Liver (tissue), 3 donors: Measurements from ENCODE around the gene B9D2.

Experiments used
- EGR1 ChIP-seq, 2 donors: IDR thresholded peaks; 2 replicates each; pipeline ENCODE4 v1.6.1; 2016 to 2018; ENCODE audit warnings: antibody characterized with exemption in 2 of 2, low read depth in 2 of 2
- FOXA1 ChIP-seq: IDR thresholded peaks from 2 replicates; pipeline ENCODE4 v1.6.1; 2016; ENCODE audit warnings: antibody characterized with exemption
- GABPA ChIP-seq, 2 donors: IDR thresholded peaks in 1 of 2; conservative IDR thresholded peaks in 1 of 2; 2 replicates each; pipeline ENCODE4 v1.6.1; 2016; ENCODE audit warnings: antibody characterized with exemption in 2 of 2, mild to moderate bottlenecking in 1 of 2, moderate library complexity in 1 of 2
- HNF4G ChIP-seq: IDR thresholded peaks from 2 replicates; pipeline ENCODE4 v1.6.1; 2016; ENCODE audit warnings: antibody characterized with exemption
- JUND ChIP-seq, 2 donors: IDR thresholded peaks; 2 replicates each; pipeline ENCODE4 v1.6.1; 2016; ENCODE audit warnings: antibody characterized with exemption in 2 of 2
- NR2F2 ChIP-seq: IDR thresholded peaks from 2 replicates; pipeline ENCODE4 v1.6.1; 2016; ENCODE audit warnings: antibody characterized with exemption
- RAD21 ChIP-seq, 2 donors: IDR thresholded peaks; 2 replicates each; pipeline ENCODE4 v1.6.1; 2016; ENCODE audit warnings: antibody characterized with exemption in 2 of 2, mild to moderate bottlenecking in 2 of 2
- SP1 ChIP-seq: IDR thresholded peaks from 2 replicates; pipeline ENCODE4 v1.6.1; 2018; ENCODE audit warnings: antibody characterized with exemption, mild to moderate bottlenecking
- TAF1 ChIP-seq: conservative IDR thresholded peaks from 2 replicates; pipeline ENCODE4 v1.6.1; 2016; ENCODE audit warnings: antibody characterized with exemption, mild to moderate bottlenecking
- YY1 ChIP-seq: IDR thresholded peaks from 2 replicates; pipeline ENCODE4 v1.6.1; 2016; ENCODE audit warnings: antibody characterized with exemption, mild to moderate bottlenecking
- TF ChIP-seq, protein P1 (sequence below): fragments of 150-350 bp; IDR thresholded peaks from 2 replicates; pipeline ENCODE4 v1.5.1; 2017; ENCODE audit warnings: improper control_type of control experiment, low read depth, low read length; ENCODE audit not compliant: missing input control
- TF ChIP-seq, protein P2 (sequence below): IDR thresholded peaks from 2 replicates; pipeline ENCODE4 v1.6.1; 2016; ENCODE audit warnings: antibody characterized with exemption
- TF ChIP-seq, protein P3 (sequence below): IDR thresholded peaks from 2 replicates; pipeline ENCODE4 v1.6.1; 2016; ENCODE audit warnings: antibody characterized with exemption
- TF ChIP-seq, protein P4 (sequence below): IDR thresholded peaks from 2 replicates; pipeline ENCODE4 v1.6.1; 2016; ENCODE audit warnings: antibody characterized with exemption, mild to moderate bottlenecking
- donor health status: healthy.
- donor health status: healthy.

DNA sequence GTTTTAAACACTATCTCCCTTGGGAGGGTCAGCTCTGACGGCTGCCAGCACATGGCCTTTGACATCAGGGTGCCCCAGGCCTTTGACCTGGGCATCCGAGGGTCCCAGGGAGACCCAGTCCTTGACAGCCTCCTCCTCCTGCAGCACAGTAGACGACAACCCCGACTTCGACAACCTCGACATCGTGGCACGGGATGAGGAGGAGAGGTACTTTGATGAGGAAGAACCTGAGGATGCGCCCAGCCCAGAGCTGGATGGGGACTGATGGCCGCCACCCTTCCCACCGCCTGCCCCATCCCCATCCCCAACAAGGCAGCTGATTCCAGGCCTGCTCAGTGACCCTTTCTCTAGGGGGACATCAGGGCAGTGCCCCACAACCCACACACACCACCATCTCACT, 41.5 kb downstream of the B9D2 start:
- TF ChIP-seq TAF1 (no peak), RAD21 (IDR thresholded peaks at IDR 0.05) (no peak), GABPA (IDR thresholded peaks at IDR 0.05 in 1 of 2, conservative IDR thresholded peaks at IDR 0.05 in 1 of 2) (no peak), YY1 (no peak), HNF4G (no peak), NR2F2 (no peak), SP1 (no peak), EGR1 (IDR thresholded peaks at IDR 0.05; ENCODE audit: low read depth in 2 of 2) (no peak), FOXA1 (no peak), JUND (IDR thresholded peaks at IDR 0.05) (no peak)
- TF ChIP-seq, protein P1, sequence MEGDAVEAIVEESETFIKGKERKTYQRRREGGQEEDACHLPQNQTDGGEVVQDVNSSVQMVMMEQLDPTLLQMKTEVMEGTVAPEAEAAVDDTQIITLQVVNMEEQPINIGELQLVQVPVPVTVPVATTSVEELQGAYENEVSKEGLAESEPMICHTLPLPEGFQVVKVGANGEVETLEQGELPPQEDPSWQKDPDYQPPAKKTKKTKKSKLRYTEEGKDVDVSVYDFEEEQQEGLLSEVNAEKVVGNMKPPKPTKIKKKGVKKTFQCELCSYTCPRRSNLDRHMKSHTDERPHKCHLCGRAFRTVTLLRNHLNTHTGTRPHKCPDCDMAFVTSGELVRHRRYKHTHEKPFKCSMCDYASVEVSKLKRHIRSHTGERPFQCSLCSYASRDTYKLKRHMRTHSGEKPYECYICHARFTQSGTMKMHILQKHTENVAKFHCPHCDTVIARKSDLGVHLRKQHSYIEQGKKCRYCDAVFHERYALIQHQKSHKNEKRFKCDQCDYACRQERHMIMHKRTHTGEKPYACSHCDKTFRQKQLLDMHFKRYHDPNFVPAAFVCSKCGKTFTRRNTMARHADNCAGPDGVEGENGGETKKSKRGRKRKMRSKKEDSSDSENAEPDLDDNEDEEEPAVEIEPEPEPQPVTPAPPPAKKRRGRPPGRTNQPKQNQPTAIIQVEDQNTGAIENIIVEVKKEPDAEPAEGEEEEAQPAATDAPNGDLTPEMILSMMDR, result no peak
- TF ChIP-seq, protein P2, sequence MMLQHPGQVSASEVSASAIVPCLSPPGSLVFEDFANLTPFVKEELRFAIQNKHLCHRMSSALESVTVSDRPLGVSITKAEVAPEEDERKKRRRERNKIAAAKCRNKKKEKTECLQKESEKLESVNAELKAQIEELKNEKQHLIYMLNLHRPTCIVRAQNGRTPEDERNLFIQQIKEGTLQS, result no peak
- TF ChIP-seq, protein P3, sequence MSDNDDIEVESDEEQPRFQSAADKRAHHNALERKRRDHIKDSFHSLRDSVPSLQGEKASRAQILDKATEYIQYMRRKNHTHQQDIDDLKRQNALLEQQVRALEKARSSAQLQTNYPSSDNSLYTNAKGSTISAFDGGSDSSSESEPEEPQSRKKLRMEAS, result no peak
- TF ChIP-seq, protein P4, sequence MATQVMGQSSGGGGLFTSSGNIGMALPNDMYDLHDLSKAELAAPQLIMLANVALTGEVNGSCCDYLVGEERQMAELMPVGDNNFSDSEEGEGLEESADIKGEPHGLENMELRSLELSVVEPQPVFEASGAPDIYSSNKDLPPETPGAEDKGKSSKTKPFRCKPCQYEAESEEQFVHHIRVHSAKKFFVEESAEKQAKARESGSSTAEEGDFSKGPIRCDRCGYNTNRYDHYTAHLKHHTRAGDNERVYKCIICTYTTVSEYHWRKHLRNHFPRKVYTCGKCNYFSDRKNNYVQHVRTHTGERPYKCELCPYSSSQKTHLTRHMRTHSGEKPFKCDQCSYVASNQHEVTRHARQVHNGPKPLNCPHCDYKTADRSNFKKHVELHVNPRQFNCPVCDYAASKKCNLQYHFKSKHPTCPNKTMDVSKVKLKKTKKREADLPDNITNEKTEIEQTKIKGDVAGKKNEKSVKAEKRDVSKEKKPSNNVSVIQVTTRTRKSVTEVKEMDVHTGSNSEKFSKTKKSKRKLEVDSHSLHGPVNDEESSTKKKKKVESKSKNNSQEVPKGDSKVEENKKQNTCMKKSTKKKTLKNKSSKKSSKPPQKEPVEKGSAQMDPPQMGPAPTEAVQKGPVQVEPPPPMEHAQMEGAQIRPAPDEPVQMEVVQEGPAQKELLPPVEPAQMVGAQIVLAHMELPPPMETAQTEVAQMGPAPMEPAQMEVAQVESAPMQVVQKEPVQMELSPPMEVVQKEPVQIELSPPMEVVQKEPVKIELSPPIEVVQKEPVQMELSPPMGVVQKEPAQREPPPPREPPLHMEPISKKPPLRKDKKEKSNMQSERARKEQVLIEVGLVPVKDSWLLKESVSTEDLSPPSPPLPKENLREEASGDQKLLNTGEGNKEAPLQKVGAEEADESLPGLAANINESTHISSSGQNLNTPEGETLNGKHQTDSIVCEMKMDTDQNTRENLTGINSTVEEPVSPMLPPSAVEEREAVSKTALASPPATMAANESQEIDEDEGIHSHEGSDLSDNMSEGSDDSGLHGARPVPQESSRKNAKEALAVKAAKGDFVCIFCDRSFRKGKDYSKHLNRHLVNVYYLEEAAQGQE, result no peak
